PC-3 (cell line): ENCODE measurements around the gene TMEM164. TPM values are rescaled to one million over a fixed set of nuclear protein-coding genes. Genes with fewer than 3 reads are reported as not detected.

ENCODE experiments used
- ATAC-seq: fragments of 200-7000 bp; cut with Tn5 transposase; 2 replicates; pipeline ENCODE4 v1.9.1; 2020; ENCODE audit warnings: mild to moderate bottlenecking, moderate library complexity
- BruUV-seq: library from RNA; stranded (reverse); fragments of 400-500 nt; replicated peaks from 2 replicates; lab custom pipeline; 2021; lab: Mats Ljungman, UMichigan
- CTCF ChIA-PET: fragments of 300-600 bp; sonication (Branson Sonifier 250); formaldehyde crosslinking; loops from one replicate; lab custom pipeline; 2022; ENCODE audit warnings: antibody characterized with exemption; lab: Charles Lee
- POLR2A ChIA-PET: fragments of 300-600 bp; sonication (Branson Sonifier 250); formaldehyde crosslinking; loops from one replicate; lab custom pipeline; 2022; ENCODE audit warnings: antibody characterized with exemption; ENCODE audit not compliant: unreplicated experiment; lab: Charles Lee
- DNase-seq: peaks from one replicate; pipeline ENCODE4 v3.0.0-alpha.2; 2015
- H2AFZ ChIP-seq: fragments of 300-600 bp; sonication (generic); 2 replicates; pipeline ENCODE4 v1.6.0; 2016; ENCODE audit warnings: antibody characterized with exemption, low read length
- H3F3A ChIP-seq: fragments of 300-600 bp; sonication (generic); one replicate; pipeline ENCODE4 v1.6.0; 2017; ENCODE audit warnings: antibody characterized with exemption, low read length, control low read depth, mild to moderate bottlenecking; ENCODE audit not compliant: unreplicated experiment
- H3K27ac ChIP-seq: fragments of 300-600 bp; sonication (generic); 2 replicates; pipeline ENCODE4 v1.5.1; 2016; ENCODE audit warnings: mild to moderate bottlenecking, low read length
- H3K27me3 ChIP-seq: fragments of 300-600 bp; sonication (generic); 2 replicates; pipeline ENCODE4 v1.6.1; 2016; ENCODE audit warnings: low read length, mixed read lengths
- H3K36me3 ChIP-seq: fragments of 300-600 bp; sonication (generic); 2 replicates; pipeline ENCODE4 v1.6.1; 2016; ENCODE audit warnings: low read depth, mixed run types, low read length, mixed read lengths
- H3K4me1 ChIP-seq: fragments of 300-600 bp; sonication (generic); 2 replicates; pipeline ENCODE4 v1.5.1; 2016; ENCODE audit warnings: low read length; ENCODE audit not compliant: insufficient read depth
- H3K4me2 ChIP-seq: fragments of 300-600 bp; sonication (generic); 2 replicates; pipeline ENCODE4 v1.6.0; 2016; ENCODE audit warnings: low read length
- H3K4me3 ChIP-seq: fragments of 300-600 bp; sonication (generic); 2 replicates; pipeline ENCODE4 v1.5.1; 2016; ENCODE audit warnings: mild to moderate bottlenecking, low read length, mixed read lengths
- H3K79me2 ChIP-seq: fragments of 300-600 bp; sonication (generic); 2 replicates; pipeline ENCODE4 v1.6.1; 2017; ENCODE audit warnings: low read length, mixed read lengths
- H3K9ac ChIP-seq: fragments of 300-600 bp; sonication (generic); 2 replicates; pipeline ENCODE4 v1.6.0; 2016; ENCODE audit warnings: mild to moderate bottlenecking, low read length
- H3K9me2 ChIP-seq: fragments of 300-600 bp; sonication (generic); replicated peaks from 2 replicates; pipeline ENCODE4 v1.6.1; 2016; ENCODE audit warnings: mixed run types, low read length, mixed read lengths
- H3K9me3 ChIP-seq: fragments of 300-600 bp; sonication (generic); 2 replicates; pipeline ENCODE4 v1.6.1; 2016; ENCODE audit warnings: low read length, mixed read lengths
- H4K20me1 ChIP-seq: fragments of 300-600 bp; sonication (generic); 2 replicates; pipeline ENCODE4 v1.6.1; 2016; ENCODE audit warnings: low read length, mixed read lengths
- EZH2 ChIP-seq: fragments of 300-600 bp; sonication (generic); IDR thresholded peaks from one replicate; pipeline ENCODE4 v1.6.1; 2017; ENCODE audit warnings: antibody characterized with exemption, mild to moderate bottlenecking, low read length; ENCODE audit not compliant: unreplicated experiment
- EZH2phosphoT487 ChIP-seq: fragments of 300-600 bp; sonication (generic); IDR thresholded peaks from 2 replicates; pipeline ENCODE4 v1.6.1; 2018; ENCODE audit warnings: mild to moderate bottlenecking, antibody characterized with exemption, low read length, borderline replicate concordance
- intact Hi-C: fragments of 100-400 bp; cut with micrococcal nuclease; formaldehyde crosslinking; loops from 2 replicates; pipeline ENCODE4 v1.9.0; 2023
- total RNA-seq: library from RNA; depleted of rRNA; stranded (reverse); fragments of >200 nt; gene quantifications from 2 replicates; pipeline ENCODE4 v1.2.3, GENCODE V29; 2014
- TF ChIP-seq, protein P1 (sequence below): fragments of 300-600 bp; sonication (generic); conservative IDR thresholded peaks from 2 replicates; pipeline ENCODE4 v1.5.1; 2017; ENCODE audit warnings: antibody characterized with exemption, low read depth, mild to moderate bottlenecking, low read length

The TMEM164 gene
- total RNA-seq, 1 experiment from 2014 or later, result 26.6 TPM

DNA sequence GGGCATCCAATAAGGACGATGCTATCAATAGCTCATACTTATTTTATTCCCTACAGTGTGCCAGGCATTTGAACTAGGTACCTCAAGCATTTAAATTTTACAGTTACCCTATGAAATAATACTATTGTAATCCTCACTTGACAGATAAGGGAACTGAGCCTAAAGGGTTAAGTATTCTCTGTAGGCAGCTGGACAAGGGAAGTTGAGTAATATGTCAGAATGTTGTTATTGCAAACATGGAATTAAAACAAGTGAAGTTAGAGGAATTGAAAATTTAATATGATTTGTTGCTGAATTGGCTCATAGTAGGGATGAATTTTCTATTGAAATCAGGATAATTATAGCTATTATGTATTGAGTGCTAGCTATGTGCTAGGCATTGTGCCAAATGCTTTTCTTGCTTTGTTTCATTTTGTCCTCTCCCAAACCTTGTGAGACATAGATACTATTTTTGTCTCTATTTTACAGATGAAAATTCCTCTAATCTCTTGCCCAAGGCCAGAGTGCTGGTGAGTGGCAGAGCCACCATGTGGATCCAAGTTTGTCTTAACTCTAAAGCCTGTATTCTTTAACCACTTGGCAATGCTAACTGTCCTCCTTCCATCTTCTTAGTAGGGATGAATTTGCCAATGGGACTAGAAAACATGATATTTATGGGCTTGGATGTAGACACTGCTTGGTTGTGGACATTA is 58.1 kb downstream of the TMEM164 start:
- Histone ChIP-seq H3K4me1 (peaks cover 4% of the 10 kb centered on the region; the same call in 1 of the 2 replicates), H3K79me2 (no peaks in the 10 kb centered on the region), H2AFZ (no peak overlapping the region), H3K9ac (no peak overlapping the region), H3K4me3 (no peak overlapping the region), H3K4me2 (no peak overlapping the region), H3K27me3 (no peaks in the 10 kb centered on the region), H3K9me3 (no peaks in the 10 kb centered on the region), H3K9me2 (no peaks in the 10 kb centered on the region), H4K20me1 (no peaks in the 10 kb centered on the region), H3K36me3 (no peaks in the 10 kb centered on the region), H3F3A (no peaks in the 10 kb centered on the region), H3K27ac (no peak overlapping the region)
- no TSS peak for BruUV-seq
- DNase-seq (no peak), ATAC-seq (no peak)
- no peak for TF ChIP-seq EZH2
- TF ChIP-seq, protein P1, sequence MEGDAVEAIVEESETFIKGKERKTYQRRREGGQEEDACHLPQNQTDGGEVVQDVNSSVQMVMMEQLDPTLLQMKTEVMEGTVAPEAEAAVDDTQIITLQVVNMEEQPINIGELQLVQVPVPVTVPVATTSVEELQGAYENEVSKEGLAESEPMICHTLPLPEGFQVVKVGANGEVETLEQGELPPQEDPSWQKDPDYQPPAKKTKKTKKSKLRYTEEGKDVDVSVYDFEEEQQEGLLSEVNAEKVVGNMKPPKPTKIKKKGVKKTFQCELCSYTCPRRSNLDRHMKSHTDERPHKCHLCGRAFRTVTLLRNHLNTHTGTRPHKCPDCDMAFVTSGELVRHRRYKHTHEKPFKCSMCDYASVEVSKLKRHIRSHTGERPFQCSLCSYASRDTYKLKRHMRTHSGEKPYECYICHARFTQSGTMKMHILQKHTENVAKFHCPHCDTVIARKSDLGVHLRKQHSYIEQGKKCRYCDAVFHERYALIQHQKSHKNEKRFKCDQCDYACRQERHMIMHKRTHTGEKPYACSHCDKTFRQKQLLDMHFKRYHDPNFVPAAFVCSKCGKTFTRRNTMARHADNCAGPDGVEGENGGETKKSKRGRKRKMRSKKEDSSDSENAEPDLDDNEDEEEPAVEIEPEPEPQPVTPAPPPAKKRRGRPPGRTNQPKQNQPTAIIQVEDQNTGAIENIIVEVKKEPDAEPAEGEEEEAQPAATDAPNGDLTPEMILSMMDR, result no peak
- TF ChIP-seq EZH2phosphoT487, result no peak
- POLR2A ChIA-PET, result interaction anchor here (0.7 kb wide), 1 partner anchor 1197 kb away, joined by 5 read pairs; no protein-coding TSS in a partner anchor
- intact Hi-C loops, result no loop called here
- CTCF ChIA-PET, result no interaction called here

DNA sequence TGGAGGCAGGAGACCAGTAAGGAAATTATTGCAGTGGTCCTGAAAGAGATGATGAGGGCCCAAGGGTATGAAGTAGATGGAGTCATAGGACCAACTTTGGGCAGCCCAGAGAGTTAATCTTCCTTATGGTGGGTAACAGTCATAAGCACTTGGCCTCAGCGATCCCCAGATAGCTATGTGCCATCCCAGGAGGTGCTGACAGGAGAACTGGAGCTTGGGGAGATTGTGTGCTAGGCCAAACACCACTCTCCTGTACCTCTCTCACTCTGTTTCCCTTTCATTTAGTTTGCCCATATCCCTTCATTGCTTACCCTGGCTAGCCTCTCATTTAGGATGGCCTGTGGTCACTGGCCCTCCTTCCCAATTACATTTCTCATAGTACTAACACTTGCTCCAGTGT is 60.0 kb downstream of the TMEM164 start:
- Histone ChIP-seq H3F3A (no peaks in the 10 kb centered on the region), H3K27ac (no peak overlapping the region), H3K4me1 (no peaks in the 10 kb centered on the region), H3K9me3 (no peaks in the 10 kb centered on the region), H2AFZ (no peak overlapping the region), H3K4me3 (no peak overlapping the region), H4K20me1 (no peaks in the 10 kb centered on the region), H3K9ac (no peak overlapping the region), H3K27me3 (no peaks in the 10 kb centered on the region), H3K79me2 (no peaks in the 10 kb centered on the region), H3K4me2 (no peak overlapping the region), H3K36me3 (no peaks in the 10 kb centered on the region), H3K9me2 (no peaks in the 10 kb centered on the region)
- POLR2A ChIA-PET, result no interaction called here
- CTCF ChIA-PET, result no interaction called here
- ATAC-seq, result no peak
- intact Hi-C loops, result no loop called here
- DNase-seq, result no peak
- BruUV-seq, result no TSS peak
- TF ChIP-seq, protein P1, result no peak
- TF ChIP-seq EZH2phosphoT487 (no peak), EZH2 (no peak)

DNA sequence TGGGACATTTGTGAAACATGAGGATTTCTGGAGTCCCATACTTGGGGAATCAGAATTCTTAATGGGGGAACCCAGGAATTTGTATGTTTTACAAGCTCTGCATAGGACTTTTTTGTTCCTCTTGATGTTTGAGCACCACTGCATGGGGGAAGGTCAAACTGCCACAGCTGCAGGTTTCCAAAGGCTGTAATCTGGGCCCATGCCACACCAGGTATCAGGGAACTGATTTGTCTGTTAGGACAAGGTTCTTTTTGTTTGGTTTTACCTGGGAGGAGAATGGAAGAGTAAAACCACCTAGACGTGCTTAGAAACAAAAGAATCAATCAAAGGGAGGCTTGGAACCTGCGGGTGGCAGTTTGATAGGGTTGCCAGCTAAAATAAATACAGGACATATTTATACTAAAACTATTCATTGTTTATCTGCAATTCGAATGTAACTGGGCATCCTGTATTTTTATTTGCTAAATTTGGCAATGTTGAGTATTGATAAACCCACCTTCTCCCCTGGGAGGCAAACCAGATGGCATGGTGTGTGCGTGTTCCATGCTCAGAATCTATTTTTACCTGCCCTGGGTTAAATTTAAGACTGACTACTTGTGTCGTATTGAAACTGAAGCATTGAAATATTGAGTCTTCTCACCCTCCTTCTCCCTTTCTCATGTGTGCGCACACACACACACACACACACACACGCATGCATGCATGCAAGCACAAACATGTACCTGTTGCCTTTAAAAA is 63.7 kb downstream of the TMEM164 start:
- ChIA-PET POLR2A (no interaction called here), CTCF (no interaction called here)
- Histone ChIP-seq H3K9me3 (no peaks in the 10 kb centered on the region), H4K20me1 (no peaks in the 10 kb centered on the region), H3K4me2 (no peak overlapping the region), H2AFZ (no peak overlapping the region), H3K27ac (no peak overlapping the region), H3K4me3 (no peak overlapping the region), H3K4me1 (no peaks in the 10 kb centered on the region), H3K9me2 (no peaks in the 10 kb centered on the region), H3K36me3 (no peaks in the 10 kb centered on the region), H3F3A (no peaks in the 10 kb centered on the region), H3K27me3 (no peaks in the 10 kb centered on the region), H3K79me2 (no peaks in the 10 kb centered on the region), H3K9ac (no peak overlapping the region)
- no peak for ATAC-seq
- BruUV-seq, result no TSS peak
- no peak for TF ChIP-seq EZH2phosphoT487
- no peak for TF ChIP-seq EZH2
- TF ChIP-seq, protein P1, result no peak
- intact Hi-C loops, result no loop called here
- no peak for DNase-seq
